Raji (cell line): ENCODE data around the gene CD209.

Experiments
- POLR2A ChIP-seq: IDR thresholded peaks from 2 replicates; pipeline ENCODE4 v1.6.1; 2011; ENCODE audit warnings: low read depth, low read length, control low read depth; ENCODE audit not compliant: insufficient read depth

Gene CD209

GRCh38 chr19:7746903-7747884, at the start of gene CD209:
Gene CD209 (minus strand): TSS chr19:7747534. CDS start chr19:7747511, 23 bp downstream.
- no peak for TF ChIP-seq POLR2A

GRCh38 chr19:7795555-7796161, 48.3 kb upstream of the CD209 start:
- TF ChIP-seq POLR2A = no peak

GRCh38 chr19:7793493-7793892, 46.2 kb upstream of the CD209 start:
- no peak for TF ChIP-seq POLR2A

- TF ChIP-seq POLR2A = no peak
Observed at GRCh38 chr19:7792281-7792680, 44.9 kb upstream of the CD209 start.

GRCh38 chr19:7790416-7790815, 43.1 kb upstream of the CD209 start:
- no peak for TF ChIP-seq POLR2A

- no peak for TF ChIP-seq POLR2A
Observed at GRCh38 chr19:7789447-7789846, 42.1 kb upstream of the CD209 start.

- no peak for TF ChIP-seq POLR2A
Observed at GRCh38 chr19:7788933-7789323, 41.6 kb upstream of the CD209 start.

GRCh38 chr19:7788178-7788932, 41.0 kb upstream of the CD209 start:
- TF ChIP-seq POLR2A = no peak

GRCh38 chr19:7787602-7788177, 40.4 kb upstream of the CD209 start:
- TF ChIP-seq POLR2A = no peak

- TF ChIP-seq POLR2A = no peak
Observed at GRCh38 chr19:7787141-7787540, 39.8 kb upstream of the CD209 start.

GRCh38 chr19:7784856-7785255, 37.5 kb upstream of the CD209 start:
- TF ChIP-seq POLR2A = no peak

GRCh38 chr19:7783991-7784423, 36.7 kb upstream of the CD209 start:
- TF ChIP-seq POLR2A = no peak

- TF ChIP-seq POLR2A = no peak
Observed at GRCh38 chr19:7781157-7781556, 33.8 kb upstream of the CD209 start.

- TF ChIP-seq POLR2A = no peak
Observed at GRCh38 chr19:7779631-7780486, 32.5 kb upstream of the CD209 start.
